Neural cell (in vitro differentiated cells): ENCODE results near the gene ABCA2.

ENCODE experiments used
- CTCF ChIP-seq: fragments of 450-650 bp; IDR thresholded peaks from 2 replicates; pipeline ENCODE4 v1.5.1; 2014; ENCODE audit warnings: antibody characterized with exemption, mild to moderate bottlenecking, moderate library complexity; ENCODE audit not compliant: poor library complexity, severe bottlenecking
- EP300 ChIP-seq: fragments of 450-650 bp; conservative IDR thresholded peaks from 2 replicates; pipeline ENCODE4 v1.6.1; 2014; ENCODE audit warnings: antibody characterized with exemption, mild to moderate bottlenecking, moderate library complexity; ENCODE audit not compliant: poor library complexity, severe bottlenecking
- EZH2 ChIP-seq: fragments of 200-600, 300-800 bp; shearing (Covaris generic), sonication (generic); IDR thresholded peaks from 2 replicates; pipeline ENCODE4 v1.6.1; 2014; ENCODE audit warnings: antibody characterized with exemption, low read length, borderline replicate concordance, mild to moderate bottlenecking; ENCODE audit not compliant: insufficient read depth, poor library complexity, severe bottlenecking
- MXI1 ChIP-seq: fragments of 450-650 bp; conservative IDR thresholded peaks from 2 replicates; pipeline ENCODE4 v1.6.1; 2014; ENCODE audit warnings: antibody characterized with exemption, mild to moderate bottlenecking; ENCODE audit not compliant: poor library complexity, severe bottlenecking
- POLR2AphosphoS5 ChIP-seq: IDR thresholded peaks from 2 replicates; pipeline ENCODE4 v1.6.1; 2012
- REST ChIP-seq: IDR thresholded peaks from 2 replicates; pipeline ENCODE4 v1.6.1; 2012; ENCODE audit warnings: borderline replicate concordance
- SMC3 ChIP-seq: fragments of 450-650 bp; conservative IDR thresholded peaks from 2 replicates; pipeline ENCODE4 v1.6.1; 2014; ENCODE audit warnings: antibody characterized with exemption, mild to moderate bottlenecking, moderate library complexity; ENCODE audit not compliant: poor library complexity
- TAF1 ChIP-seq: IDR thresholded peaks from 2 replicates; pipeline ENCODE4 v1.6.1; 2012; ENCODE audit warnings: low read depth

- TF ChIP-seq MXI1 (no peak), CTCF (no peak), POLR2AphosphoS5 (no peak), TAF1 (no peak), REST (no peak), EP300 (no peak), EZH2 (no peak), SMC3 (no peak)
Observed at GRCh38 chr9:136997371-136997770, 30.7 kb downstream of the ABCA2 start.
